ENCODE data around the gene ST6GALNAC5. TPM values are rescaled to one million over a fixed set of nuclear protein-coding genes. Genes with fewer than 3 reads are reported as not detected.
"Not testable (repeated sequence)": the region's sequence is repeated elsewhere in the genome, so short reads cannot be mapped to it uniquely, and the experiment has no call there.

ST6GALNAC5 gene
- total RNA-seq, 1 experiment from 2014 or later: not detected

- H3K27me3 ChIP-seq (ENCODE audit: control insufficient read depth, insufficient read depth, low read length): no peaks in the 10 kb centered on the region
- POLR2A ChIA-PET: no interaction called here
- DNase-seq (ENCODE audit: low read depth, low spot score) (no peak), ATAC-seq (no peak)
- in situ Hi-C loops (cut with HindIII; ENCODE audit: low pct_unique_long_range_greater_than_20kb, low sequenced_read_pairs) (no loop called here), intact Hi-C loops (cut with micrococcal nuclease; ENCODE audit: unreplicated experiment) (no loop called here)
- H3K36me3 ChIP-seq (ENCODE audit: control insufficient read depth, insufficient read depth, low read length): no peaks in the 10 kb centered on the region
- H3K27ac ChIP-seq (ENCODE audit: low read length): no peak overlapping the region
- TF ChIP-seq POLR2AphosphoS5 (IDR thresholded peaks at IDR 0.05; ENCODE audit: low read depth, low read length) (no peak), CTCF (IDR thresholded peaks at IDR 0.05) (no peak)
- H3K4me1 ChIP-seq (ENCODE audit: control insufficient read depth, insufficient read depth, low read length): no peaks in the 10 kb centered on the region
- no peaks in the 10 kb centered on the region for H3K9me3 ChIP-seq (ENCODE audit: control insufficient read depth, insufficient read depth, low read depth, low read length)
- no TSS peak for BruUV-seq (replicated peaks)
- H3K4me3 ChIP-seq (ENCODE audit: low read depth in 2 of 2, low read length in 2 of 2): no peak overlapping the region
- CTCF ChIA-PET: no interaction called here
Measured at GRCh38 chr1:76961181-76961819, 94.0 kb downstream of the ST6GALNAC5 start.

- no peaks in the 10 kb centered on the region for H3K4me1 ChIP-seq (ENCODE audit: control insufficient read depth, insufficient read depth, low read length)
- no peak overlapping the region for H3K27ac ChIP-seq (ENCODE audit: low read length)
- CTCF ChIA-PET: no interaction called here
- ATAC-seq (no peak), DNase-seq (ENCODE audit: low read depth, low spot score) (no peak)
- no peaks in the 10 kb centered on the region for H3K36me3 ChIP-seq (ENCODE audit: control insufficient read depth, insufficient read depth, low read length)
- in situ Hi-C loops (cut with HindIII; ENCODE audit: low pct_unique_long_range_greater_than_20kb, low sequenced_read_pairs) (no loop called here), intact Hi-C loops (cut with micrococcal nuclease; ENCODE audit: unreplicated experiment) (no loop called here)
- no peak for TF ChIP-seq SIN3A (IDR thresholded peaks at IDR 0.05; ENCODE audit: borderline replicate concordance, insufficient read depth, low read depth, low read length)
- no peak for TF ChIP-seq REST (IDR thresholded peaks at IDR 0.05; ENCODE audit: insufficient read depth in 1 of 2, low read depth in 2 of 2, low read length in 1 of 2)
- no peak for TF ChIP-seq TCF7L2 (IDR thresholded peaks at IDR 0.05; ENCODE audit: low read depth, low read length)
- no peak for TF ChIP-seq POLR2AphosphoS5 (IDR thresholded peaks at IDR 0.05; ENCODE audit: low read depth, low read length)
- no peak for TF ChIP-seq CTCF (IDR thresholded peaks at IDR 0.05)
- POLR2A ChIA-PET: no interaction called here
- H3K4me3 ChIP-seq (ENCODE audit: low read depth in 2 of 2, low read length in 2 of 2): no peak overlapping the region
- no peaks in the 10 kb centered on the region for H3K9me3 ChIP-seq (ENCODE audit: control insufficient read depth, insufficient read depth, low read depth, low read length)
- no peaks in the 10 kb centered on the region for H3K27me3 ChIP-seq (ENCODE audit: control insufficient read depth, insufficient read depth, low read length)
- BruUV-seq (replicated peaks): no TSS peak
Measured at GRCh38 chr1:76961820-76962207, 94.5 kb downstream of the ST6GALNAC5 start.

- in situ Hi-C loops (cut with HindIII; ENCODE audit: low pct_unique_long_range_greater_than_20kb, low sequenced_read_pairs); POLR2A ChIA-PET; H3K27me3 ChIP-seq (ENCODE audit: control insufficient read depth, insufficient read depth, low read length); H3K4me3 ChIP-seq (ENCODE audit: low read depth in 2 of 2, low read length in 2 of 2); H3K9me3 ChIP-seq (ENCODE audit: control insufficient read depth, insufficient read depth, low read depth, low read length); BruUV-seq (replicated peaks); H3K27ac ChIP-seq (ENCODE audit: low read length); H3K4me1 ChIP-seq (ENCODE audit: control insufficient read depth, insufficient read depth, low read length); ATAC-seq; DNase-seq (ENCODE audit: low read depth, low spot score); intact Hi-C loops (cut with micrococcal nuclease; ENCODE audit: unreplicated experiment); H3K36me3 ChIP-seq (ENCODE audit: control insufficient read depth, insufficient read depth, low read length); CTCF ChIA-PET: not testable (repeated sequence)
Measured at GRCh38 chr1:76981267-76981666, 114.0 kb downstream of the ST6GALNAC5 start.

Data from Panc1 (cell line).